ENCODE measurements around the gene UBASH3A. TPM values are rescaled to one million over a fixed set of nuclear protein-coding genes. Genes with fewer than 3 reads are reported as not detected.
A peak's percentile ranks its signal among the peaks of the same experiment; 100 is the strongest.

The UBASH3A gene
- polyA plus RNA-seq, 2 of the 4 experiments (the other 2 are of a cell fraction) = not detected

GRCh38 chr21:42409366-42409765 lies 5.7 kb downstream of the UBASH3A start:
- CTCF ChIA-PET = interaction anchor here (1.2 kb wide), 2 partner anchors 28 to 264 kb away, joined by 3 read pairs; no protein-coding TSS in a partner anchor
- no peak for FAIRE-seq
- DNase-seq (ENCODE audit: low read depth in 1 of 2, low spot score in 1 of 2) = no peak

GRCh38 chr21:42411197-42411869 lies 7.6 kb downstream of the UBASH3A start:
- 36% methylated on average over 7 of the region's 7 CpGs for WGBS (ENCODE audit: missing lambda C conversion rate)
- Histone ChIP-seq H3K4me3 (no peak overlapping the region), H3K27ac (peak overlapping the region in 1 of 2 experiments; percentile 39; a peak in 1 of 6 replicates), H3K4me2 (0 out of 3 replicates have a peak overlapping the region, but pooled peaks have one; percentile 12), H3K4me1 (peaks cover 13% of the 10 kb centered on the region), H3K9me3 (no peaks in the 10 kb centered on the region)
- peak in 1 of 2 experiments; percentile 25 for DNase-seq (ENCODE audit: low read depth in 1 of 2, low spot score in 1 of 2)
- no peak for TF ChIP-seq E2F6 (IDR thresholded peaks at IDR 0.05; ENCODE audit: borderline replicate concordance, low read depth)
- 0 out of 3 replicates have a peak, but pooled peaks have one; percentile 8 for TF ChIP-seq CTCF (IDR thresholded peaks at IDR 0.05)
- ChIA-PET CTCF (interaction anchor here (0.6 to 1.3 kb wide), 3 partner anchors 8 to 266 kb away, joined by 3 to 6 read pairs (median 4); partner anchors contain the start of gene UBASH3A), POLR2A (no interaction called here)
- ATAC-seq = peak in 1 of 2 experiments; percentile 78; a peak in 3 of 6 replicates
- no peak for FAIRE-seq

More at GRCh38 chr21:42409366-42409765, 5.7 kb downstream of the UBASH3A start:
- ATAC-seq = no peak
- no peak overlapping the region for H3K4me2 ChIP-seq
- H3K9me3 ChIP-seq = no peaks in the 10 kb centered on the region
- no peaks in the 10 kb centered on the region for H3K4me1 ChIP-seq
- 86% methylated on average over 6 of the region's 7 CpGs for WGBS (ENCODE audit: missing lambda C conversion rate)
- POLR2A ChIA-PET = no interaction called here
- TF ChIP-seq JUN (IDR thresholded peaks at IDR 0.05) (no peak), CHD2 (IDR thresholded peaks at IDR 0.05; ENCODE audit: low read length, partially characterized antibody) (no peak), RARB (CRISPR knock-in tag; IDR thresholded peaks at IDR 0.05) (no peak), ZC3H11A (IDR thresholded peaks at IDR 0.05) (no peak), RAD21 (conservative IDR thresholded peaks at IDR 0.05 in 1 of 2, IDR thresholded peaks at IDR 0.05 in 1 of 2) (no peak), ZFP36 (IDR thresholded peaks at IDR 0.05; ENCODE audit: borderline replicate concordance, partially characterized antibody) (no peak), RCOR1 (IDR thresholded peaks at IDR 0.05; ENCODE audit: low read depth, low read length) (no peak), HMGXB4 (CRISPR knock-in tag; IDR thresholded peaks at IDR 0.05; ENCODE audit: borderline replicate concordance) (no peak), ATOH8 (CRISPR knock-in tag; IDR thresholded peaks at IDR 0.05; ENCODE audit: low read depth) (no peak), ZSCAN20 (CRISPR knock-in tag; IDR thresholded peaks at IDR 0.05) (no peak)
- H3K4me3 ChIP-seq = no peak overlapping the region
- H3K27ac ChIP-seq = no peak overlapping the region

- peak in 1 of 2 experiments; percentile 26; a peak in 3 of 6 replicates for ATAC-seq
Measured at GRCh38 chr21:42411891-42412635, 8.4 kb downstream of the UBASH3A start.

More at GRCh38 chr21:42411891-42412635, 8.4 kb downstream of the UBASH3A start:
- Histone ChIP-seq H3K27ac (peak overlapping the region in 1 of 2 experiments; percentile 39; a peak in 1 of 6 replicates), H3K4me3 (no peak overlapping the region), H3K4me2 (0 out of 3 replicates have a peak overlapping the region, but pooled peaks have one; percentile 12), H3K4me1 (peaks cover 13% of the 10 kb centered on the region), H3K9me3 (no peaks in the 10 kb centered on the region)
- ChIA-PET CTCF (interaction anchor here (0.6 to 1.3 kb wide), 4 partner anchors 9 to 267 kb away, joined by 3 to 6 read pairs (median 4); partner anchors contain the start of gene UBASH3A), POLR2A (no interaction called here)
- FAIRE-seq (no peak), DNase-seq (ENCODE audit: low read depth in 1 of 2, low spot score in 1 of 2) (peak in 1 of 2 experiments; percentile 29)
- 54% methylated on average over 12 of the region's 21 CpGs for WGBS (ENCODE audit: missing lambda C conversion rate)
- TF ChIP-seq USF2 (IDR thresholded peaks at IDR 0.05) (no peak), CBX2 (IDR thresholded peaks at IDR 0.05; ENCODE audit: borderline replicate concordance, low read depth) (no peak), FOSL2 (IDR thresholded peaks at IDR 0.05) (no peak), FOSL2 (CRISPR knock-in tag; IDR thresholded peaks at IDR 0.05) (no peak), RCOR1 (IDR thresholded peaks at IDR 0.05; ENCODE audit: low read depth, low read length) (no peak), ESRRA (IDR thresholded peaks at IDR 0.05; ENCODE audit: borderline replicate concordance, low read length) (no peak), HOXB5 (CRISPR knock-in tag; IDR thresholded peaks at IDR 0.05) (no peak), ELK1 (IDR thresholded peaks at IDR 0.05; ENCODE audit: low read depth, low read length) (no peak), HOXA7 (CRISPR knock-in tag; IDR thresholded peaks at IDR 0.05) (no peak), CBX8 (IDR thresholded peaks at IDR 0.05) (no peak), CHD2 (IDR thresholded peaks at IDR 0.05; ENCODE audit: low read length, partially characterized antibody) (no peak), NPAS2 (CRISPR knock-in tag; IDR thresholded peaks at IDR 0.05; ENCODE audit: borderline replicate concordance) (no peak)

Measured in A549 (cell line).